HG03442 (cell line): ENCODE results near the gene FXYD1.
"Not testable (repeated sequence)": the region's sequence is repeated elsewhere in the genome, so short reads cannot be mapped to it uniquely, and the experiment has no call there.

Experiments
- ATAC-seq: cut with Tn5 transposase; IDR thresholded peaks from one replicate; pipeline ENCODE4 v1.9.1; 2021; ENCODE audit warnings: mild to moderate bottlenecking, moderate library complexity; ENCODE audit not compliant: unreplicated experiment

FXYD1 gene

GRCh38 chr19:35141837-35142605 lies 3.4 kb downstream of the FXYD1 start:
- ATAC-seq = no peak

GRCh38 chr19:35142606-35143230 lies 4.1 kb downstream of the FXYD1 start:
- no peak for ATAC-seq

GRCh38 chr19:35143231-35143715 lies 4.6 kb downstream of the FXYD1 start, which contains the start of gene FXYD7:
Gene FXYD7 (plus strand): TSS chr19:35143255. CDS start chr19:35143334, 79 bp downstream.
- no peak for ATAC-seq

GRCh38 chr19:35143818-35144217 lies 5.2 kb downstream of the FXYD1 start:
- no peak for ATAC-seq

- ATAC-seq = no peak
Observed at GRCh38 chr19:35144259-35144599, 5.6 kb downstream of the FXYD1 start.

- ATAC-seq = no peak
Observed at GRCh38 chr19:35144600-35145436, 6.2 kb downstream of the FXYD1 start.

GRCh38 chr19:35146746-35147459 lies 8.3 kb downstream of the FXYD1 start:
- ATAC-seq = no peak

- ATAC-seq = no peak
Observed at GRCh38 chr19:35149463-35149862, 10.8 kb downstream of the FXYD1 start.

GRCh38 chr19:35150445-35150844 lies 11.8 kb downstream of the FXYD1 start:
- ATAC-seq = no peak

- ATAC-seq = no peak
Observed at GRCh38 chr19:35151273-35152065, 12.8 kb downstream of the FXYD1 start.

- ATAC-seq = not testable (repeated sequence)
Observed at GRCh38 chr19:35153129-35153522, 14.5 kb downstream of the FXYD1 start.

GRCh38 chr19:35153701-35154524 lies 15.3 kb downstream of the FXYD1 start:
- no peak for ATAC-seq

- no peak for ATAC-seq
Observed at GRCh38 chr19:35154525-35155406, 16.1 kb downstream of the FXYD1 start, which contains the start of gene FXYD5. Gene FXYD5 (plus strand): TSS chr19:35154735. CDS start chr19:35155551, 816 bp downstream.

- ATAC-seq = no peak
Observed at GRCh38 chr19:35155441-35155840, 16.8 kb downstream of the FXYD1 start.

- ATAC-seq = no peak
Observed at GRCh38 chr19:35155981-35156672, 17.5 kb downstream of the FXYD1 start.

- ATAC-seq = no peak
Observed at GRCh38 chr19:35156673-35157014, 18.0 kb downstream of the FXYD1 start.

GRCh38 chr19:35157431-35157830 lies 18.8 kb downstream of the FXYD1 start:
- no peak for ATAC-seq

GRCh38 chr19:35159606-35160005 lies 21.0 kb downstream of the FXYD1 start:
- ATAC-seq = no peak
